Measurements from ENCODE around the gene COQ10A. TPM values are rescaled to one million over a fixed set of nuclear protein-coding genes. Genes with fewer than 3 reads are reported as not detected.

Gene COQ10A
- polyA plus RNA-seq, 1 donor (not counting 4 experiments of a cell fraction or from before 2014, with no cell fraction given): 11.6 TPM

DNA sequence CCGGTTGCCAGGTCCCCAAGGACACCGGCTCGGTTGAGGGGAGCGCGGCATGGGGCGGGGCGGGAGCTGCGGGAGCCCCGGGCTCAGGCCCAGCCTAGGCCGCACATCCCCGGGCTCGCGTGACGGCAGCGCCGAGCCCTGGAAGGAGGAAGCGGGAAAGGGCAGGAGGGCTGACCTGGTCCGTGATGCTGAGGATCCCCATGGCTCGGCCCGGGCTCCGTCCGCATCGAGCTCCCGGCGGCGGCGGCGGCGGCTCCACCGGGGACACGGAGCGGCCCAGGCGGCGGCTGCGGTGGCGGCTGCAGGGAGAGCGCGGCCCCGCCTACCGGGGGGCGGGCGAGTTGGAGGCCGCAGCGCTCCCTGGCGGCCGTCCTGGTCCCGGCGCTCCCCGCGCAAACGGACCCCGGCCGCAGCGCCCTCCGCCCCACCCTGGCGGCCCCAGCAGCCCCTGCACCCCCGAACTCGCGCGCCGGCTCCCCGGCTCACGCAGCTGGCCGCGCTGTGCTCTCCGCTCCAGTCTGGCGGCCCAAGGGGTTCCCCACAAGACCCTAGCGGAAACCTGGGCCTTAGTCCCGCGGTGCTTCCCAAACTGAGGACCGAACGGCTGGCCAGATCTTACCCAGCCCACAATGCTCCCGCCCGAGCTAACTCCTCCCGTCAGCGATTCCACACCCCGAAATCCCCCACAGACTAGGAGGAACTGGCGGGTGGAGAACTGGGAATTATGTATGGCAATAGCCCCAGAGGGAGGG, 8.5 kb upstream of the COQ10A start, which contains the start of gene ANKRD52:
Gene ANKRD52 (minus strand): TSS at position 317 of the 752 bp plus-strand sequence. CDS start 115 bp downstream, at position 202.
- FAIRE-seq (no peak), DNase-seq (ENCODE audit: low read depth, low spot score) (no peak)
- no peak for TF ChIP-seq EZH2 (IDR thresholded peaks at IDR 0.05; ENCODE audit: low read length)
- TF ChIP-seq CTCF (optimal IDR thresholded peaks at IDR 0.05 in 1 of 3, IDR thresholded peaks at IDR 0.05 in 1 of 3, conservative IDR thresholded peaks at IDR 0.05 in 1 of 3; ENCODE audit: extremely low read depth in 1 of 3, insufficient read depth in 2 of 3, low read length in 3 of 3): peak in 2 of 3 experiments; percentile 55 to 80
- Histone ChIP-seq H3K4me1 (ENCODE audit: control insufficient read depth, extremely low read depth, insufficient read depth, low read length) (peaks cover 36% of the 10 kb centered on the region), H3K9ac (ENCODE audit: control insufficient read depth, extremely low read depth, insufficient read depth, low read length) (peak within 1 kb of the TSS; percentile 77), H3K79me2 (ENCODE audit: control insufficient read depth, insufficient read depth, low read length) (peaks cover 43% of the 10 kb centered on the region), H4K20me1 (ENCODE audit: control insufficient read depth, extremely low read depth, insufficient read depth, low read length) (no peaks in the 10 kb centered on the region), H3K4me2 (ENCODE audit: control insufficient read depth, extremely low read depth, insufficient read depth, low read depth, low read length) (peak within 1 kb of the TSS; percentile 97), H3K4me3 (ENCODE audit: control insufficient read depth in 2 of 3, extremely low read depth in 1 of 3, insufficient read depth in 2 of 3, low read depth in 1 of 3, low read length in 3 of 3) (peak within 1 kb of the TSS; percentile 75 to 93 (median 90)), H2AFZ (ENCODE audit: control insufficient read depth, low read length) (peak within 1 kb of the TSS; percentile 93), H3K27me3 (ENCODE audit: control insufficient read depth, extremely low read depth, insufficient read depth, low read length) (no peaks in the 10 kb centered on the region), H3K27ac (ENCODE audit: control insufficient read depth, insufficient read depth, low read length) (peak within 1 kb of the TSS; percentile 79), H3K9me3 (ENCODE audit: control insufficient read depth, low read depth, low read length) (no peaks in the 10 kb centered on the region), H3K9me1 (ENCODE audit: control insufficient read depth, extremely low read depth, insufficient read depth, low read length) (peaks cover 3% of the 10 kb centered on the region), H3K36me3 (ENCODE audit: control insufficient read depth in 2 of 2, extremely low read depth in 1 of 2, insufficient read depth in 2 of 2, low read length in 2 of 2) (peaks cover 27% of the 10 kb centered on the region in 2 experiments)
- dilution Hi-C loops (cut with MboI; ENCODE audit: extremely low pct_ligation_motif_present, low sequenced_read_pairs): no loop called here

DNA sequence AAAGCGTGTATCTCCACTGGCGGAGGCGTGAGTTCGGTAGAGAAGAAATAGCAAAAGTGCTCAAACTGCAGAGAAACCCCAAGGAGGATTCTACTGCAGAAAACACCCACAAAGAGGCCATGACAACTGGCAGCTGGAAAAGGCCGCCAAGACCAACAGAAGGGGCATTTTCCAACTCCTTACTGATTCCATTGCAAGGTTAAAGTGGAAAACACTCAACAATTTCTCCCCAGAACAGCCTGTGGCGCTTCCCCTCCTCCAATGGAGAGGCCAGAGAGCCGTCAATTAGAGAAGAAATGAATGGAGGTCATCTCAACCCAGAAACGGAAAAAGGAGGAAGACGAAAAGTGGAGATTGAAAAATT, 7.9 kb upstream of the COQ10A start:
- TF ChIP-seq CTCF (optimal IDR thresholded peaks at IDR 0.05 in 1 of 3, IDR thresholded peaks at IDR 0.05 in 1 of 3, conservative IDR thresholded peaks at IDR 0.05 in 1 of 3; ENCODE audit: extremely low read depth in 1 of 3, insufficient read depth in 2 of 3, low read length in 3 of 3): no peak
- no peak for TF ChIP-seq EZH2 (IDR thresholded peaks at IDR 0.05; ENCODE audit: low read length)
- DNase-seq (ENCODE audit: low read depth, low spot score) (no peak), FAIRE-seq (no peak)
- dilution Hi-C loops (cut with MboI; ENCODE audit: extremely low pct_ligation_motif_present, low sequenced_read_pairs): no loop called here
- H4K20me1 ChIP-seq (ENCODE audit: control insufficient read depth, extremely low read depth, insufficient read depth, low read length): no peaks in the 10 kb centered on the region
- H3K9me1 ChIP-seq (ENCODE audit: control insufficient read depth, extremely low read depth, insufficient read depth, low read length): peaks cover 3% of the 10 kb centered on the region
- H3K9ac ChIP-seq (ENCODE audit: control insufficient read depth, extremely low read depth, insufficient read depth, low read length): peak overlapping the region; percentile 77
- H3K36me3 ChIP-seq (ENCODE audit: control insufficient read depth in 2 of 2, extremely low read depth in 1 of 2, insufficient read depth in 2 of 2, low read length in 2 of 2): peaks cover 21 to 23% of the 10 kb centered on the region in 2 experiments
- peak overlapping the region; percentile 93 for H2AFZ ChIP-seq (ENCODE audit: control insufficient read depth, low read length)
- peak overlapping the region; percentile 79 for H3K27ac ChIP-seq (ENCODE audit: control insufficient read depth, insufficient read depth, low read length)
- no peaks in the 10 kb centered on the region for H3K27me3 ChIP-seq (ENCODE audit: control insufficient read depth, extremely low read depth, insufficient read depth, low read length)
- peaks cover 37% of the 10 kb centered on the region for H3K79me2 ChIP-seq (ENCODE audit: control insufficient read depth, insufficient read depth, low read length)
- peak overlapping the region; percentile 75 to 93 (median 90) for H3K4me3 ChIP-seq (ENCODE audit: control insufficient read depth in 2 of 3, extremely low read depth in 1 of 3, insufficient read depth in 2 of 3, low read depth in 1 of 3, low read length in 3 of 3)
- peaks cover 36% of the 10 kb centered on the region for H3K4me1 ChIP-seq (ENCODE audit: control insufficient read depth, extremely low read depth, insufficient read depth, low read length)
- H3K4me2 ChIP-seq (ENCODE audit: control insufficient read depth, extremely low read depth, insufficient read depth, low read depth, low read length): peak overlapping the region; percentile 97
- H3K9me3 ChIP-seq (ENCODE audit: control insufficient read depth, low read depth, low read length): no peaks in the 10 kb centered on the region
